Stomach (tissue), 4 donors: ENCODE data around the gene TKTL2.

ENCODE experiments used
- EP300 ChIP-seq: sonication (generic); formaldehyde crosslinking; IDR thresholded peaks from one replicate; pipeline ENCODE4 v1.6.1; 2017; ENCODE audit warnings: antibody characterized with exemption
- POLR2AphosphoS5 ChIP-seq, 3 donors: sonication (generic); formaldehyde crosslinking; IDR thresholded peaks; one replicate each; pipeline ENCODE4 v1.6.1; 2016; ENCODE audit warnings: antibody characterized with exemption in 3 of 3
- TF ChIP-seq, protein P1 (sequence below), 7 experiments: fragments of 450-650 bp in 4 of 7; fragments of 200-600 bp in 3 of 7; sonication (generic) in 3 of 7; IDR thresholded peaks; one replicate each; pipeline ENCODE4 v1.5.1; 2016 to 2019; ENCODE audit warnings: antibody characterized with exemption in 7 of 7, control low read depth in 2 of 7, mild to moderate bottlenecking in 1 of 7

DNA sequence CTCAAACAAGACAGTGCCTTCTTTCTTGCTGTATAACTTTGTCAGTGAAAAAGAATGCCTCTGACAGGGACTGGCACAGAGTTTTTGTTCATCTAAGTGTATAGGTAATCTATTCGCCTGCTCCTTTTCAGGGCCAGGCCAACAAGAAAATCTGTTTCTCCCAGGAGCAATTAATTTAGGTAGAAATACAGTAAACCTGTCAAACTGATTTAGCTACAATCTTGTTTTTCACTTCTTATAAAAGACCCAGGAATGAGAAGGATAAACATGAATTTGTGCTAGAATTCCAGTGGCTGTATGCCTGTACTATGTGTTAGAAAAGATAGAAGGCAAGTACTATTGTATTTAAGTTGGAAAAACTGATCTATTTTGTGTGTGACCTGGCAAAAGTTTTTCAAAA lies 27.0 kb upstream of the TKTL2 start:
- no peak for TF ChIP-seq POLR2AphosphoS5 (IDR thresholded peaks at IDR 0.05)
- TF ChIP-seq EP300: no peak
- TF ChIP-seq, protein P1, sequence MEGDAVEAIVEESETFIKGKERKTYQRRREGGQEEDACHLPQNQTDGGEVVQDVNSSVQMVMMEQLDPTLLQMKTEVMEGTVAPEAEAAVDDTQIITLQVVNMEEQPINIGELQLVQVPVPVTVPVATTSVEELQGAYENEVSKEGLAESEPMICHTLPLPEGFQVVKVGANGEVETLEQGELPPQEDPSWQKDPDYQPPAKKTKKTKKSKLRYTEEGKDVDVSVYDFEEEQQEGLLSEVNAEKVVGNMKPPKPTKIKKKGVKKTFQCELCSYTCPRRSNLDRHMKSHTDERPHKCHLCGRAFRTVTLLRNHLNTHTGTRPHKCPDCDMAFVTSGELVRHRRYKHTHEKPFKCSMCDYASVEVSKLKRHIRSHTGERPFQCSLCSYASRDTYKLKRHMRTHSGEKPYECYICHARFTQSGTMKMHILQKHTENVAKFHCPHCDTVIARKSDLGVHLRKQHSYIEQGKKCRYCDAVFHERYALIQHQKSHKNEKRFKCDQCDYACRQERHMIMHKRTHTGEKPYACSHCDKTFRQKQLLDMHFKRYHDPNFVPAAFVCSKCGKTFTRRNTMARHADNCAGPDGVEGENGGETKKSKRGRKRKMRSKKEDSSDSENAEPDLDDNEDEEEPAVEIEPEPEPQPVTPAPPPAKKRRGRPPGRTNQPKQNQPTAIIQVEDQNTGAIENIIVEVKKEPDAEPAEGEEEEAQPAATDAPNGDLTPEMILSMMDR (IDR thresholded peaks at IDR 0.05): no peak
